Esophagus muscularis mucosa (tissue), 4 donors: Measurements from ENCODE around the gene ZBP1.

Experiments used
- EP300 ChIP-seq: sonication (generic); formaldehyde crosslinking; IDR thresholded peaks from one replicate; pipeline ENCODE4 v1.6.1; 2017; ENCODE audit warnings: antibody characterized with exemption
- POLR2A ChIP-seq: fragments of 450-650 bp; IDR thresholded peaks from one replicate; pipeline ENCODE4 v1.6.1; 2017; ENCODE audit warnings: antibody characterized with exemption, moderate library complexity, mild to moderate bottlenecking, low read depth
- TF ChIP-seq, protein P1 (sequence below), 3 experiments: fragments of 200-600 bp in 2 of 3; fragments of 450-650 bp in 1 of 3; sonication (generic) in 2 of 3; IDR thresholded peaks; one replicate each; pipeline ENCODE4 v1.5.1; 2017 to 2019; ENCODE audit warnings: antibody characterized with exemption in 3 of 3, mild to moderate bottlenecking in 2 of 3, moderate library complexity in 1 of 3

DNA sequence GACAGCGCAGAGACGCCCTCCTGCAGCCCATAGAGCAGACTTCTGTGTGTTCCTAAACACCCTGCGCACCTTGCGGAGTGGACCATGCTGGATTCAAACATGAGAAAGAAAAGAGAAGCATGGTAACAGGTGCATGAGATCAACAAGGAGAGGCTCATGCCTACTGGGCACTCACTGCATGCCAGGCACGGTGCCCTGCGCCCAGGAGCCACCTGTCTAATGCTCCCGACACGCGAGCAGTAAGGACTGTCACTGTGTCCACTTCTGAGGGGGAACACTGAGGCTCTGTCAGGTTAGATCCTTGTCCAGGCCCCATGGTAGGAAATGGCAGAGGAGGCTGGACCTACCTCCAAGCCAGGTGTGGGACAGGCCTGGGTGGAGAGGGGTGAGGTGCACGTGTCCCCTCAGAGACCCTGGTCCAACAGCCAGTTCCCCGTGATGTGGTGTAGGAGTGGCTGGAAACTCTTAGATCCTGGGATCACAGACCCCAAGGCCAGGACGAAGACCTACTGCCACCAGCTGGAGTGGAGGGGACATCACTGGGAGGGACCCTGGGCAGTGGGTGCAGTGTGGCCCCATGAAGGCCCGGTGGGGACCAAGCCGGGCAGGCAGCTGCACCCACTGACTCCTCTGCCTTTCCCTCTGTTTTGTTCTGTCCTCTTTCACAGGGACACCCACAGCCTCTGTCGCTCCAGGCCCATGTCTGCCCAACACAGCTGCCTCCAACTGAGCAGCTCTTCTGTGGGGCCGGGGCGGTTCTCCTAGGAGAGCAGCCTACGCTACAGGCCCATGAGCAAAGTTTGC is 29.5 kb downstream of the ZBP1 start:
- TF ChIP-seq, protein P1, sequence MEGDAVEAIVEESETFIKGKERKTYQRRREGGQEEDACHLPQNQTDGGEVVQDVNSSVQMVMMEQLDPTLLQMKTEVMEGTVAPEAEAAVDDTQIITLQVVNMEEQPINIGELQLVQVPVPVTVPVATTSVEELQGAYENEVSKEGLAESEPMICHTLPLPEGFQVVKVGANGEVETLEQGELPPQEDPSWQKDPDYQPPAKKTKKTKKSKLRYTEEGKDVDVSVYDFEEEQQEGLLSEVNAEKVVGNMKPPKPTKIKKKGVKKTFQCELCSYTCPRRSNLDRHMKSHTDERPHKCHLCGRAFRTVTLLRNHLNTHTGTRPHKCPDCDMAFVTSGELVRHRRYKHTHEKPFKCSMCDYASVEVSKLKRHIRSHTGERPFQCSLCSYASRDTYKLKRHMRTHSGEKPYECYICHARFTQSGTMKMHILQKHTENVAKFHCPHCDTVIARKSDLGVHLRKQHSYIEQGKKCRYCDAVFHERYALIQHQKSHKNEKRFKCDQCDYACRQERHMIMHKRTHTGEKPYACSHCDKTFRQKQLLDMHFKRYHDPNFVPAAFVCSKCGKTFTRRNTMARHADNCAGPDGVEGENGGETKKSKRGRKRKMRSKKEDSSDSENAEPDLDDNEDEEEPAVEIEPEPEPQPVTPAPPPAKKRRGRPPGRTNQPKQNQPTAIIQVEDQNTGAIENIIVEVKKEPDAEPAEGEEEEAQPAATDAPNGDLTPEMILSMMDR (IDR thresholded peaks at IDR 0.05): no peak
- TF ChIP-seq POLR2A (no peak), EP300 (no peak)
